GM18907 (cell line): ENCODE measurements around the gene AGPAT1.
"Not testable (repeated sequence)": the region's sequence is repeated elsewhere in the genome, so short reads cannot be mapped to it uniquely, and the experiment has no call there.

ENCODE experiments used
- ATAC-seq: cut with Tn5 transposase; IDR thresholded peaks from one replicate; pipeline ENCODE4 v1.9.1; 2021; ENCODE audit warnings: mild to moderate bottlenecking, moderate library complexity; ENCODE audit not compliant: unreplicated experiment

AGPAT1 gene

DNA sequence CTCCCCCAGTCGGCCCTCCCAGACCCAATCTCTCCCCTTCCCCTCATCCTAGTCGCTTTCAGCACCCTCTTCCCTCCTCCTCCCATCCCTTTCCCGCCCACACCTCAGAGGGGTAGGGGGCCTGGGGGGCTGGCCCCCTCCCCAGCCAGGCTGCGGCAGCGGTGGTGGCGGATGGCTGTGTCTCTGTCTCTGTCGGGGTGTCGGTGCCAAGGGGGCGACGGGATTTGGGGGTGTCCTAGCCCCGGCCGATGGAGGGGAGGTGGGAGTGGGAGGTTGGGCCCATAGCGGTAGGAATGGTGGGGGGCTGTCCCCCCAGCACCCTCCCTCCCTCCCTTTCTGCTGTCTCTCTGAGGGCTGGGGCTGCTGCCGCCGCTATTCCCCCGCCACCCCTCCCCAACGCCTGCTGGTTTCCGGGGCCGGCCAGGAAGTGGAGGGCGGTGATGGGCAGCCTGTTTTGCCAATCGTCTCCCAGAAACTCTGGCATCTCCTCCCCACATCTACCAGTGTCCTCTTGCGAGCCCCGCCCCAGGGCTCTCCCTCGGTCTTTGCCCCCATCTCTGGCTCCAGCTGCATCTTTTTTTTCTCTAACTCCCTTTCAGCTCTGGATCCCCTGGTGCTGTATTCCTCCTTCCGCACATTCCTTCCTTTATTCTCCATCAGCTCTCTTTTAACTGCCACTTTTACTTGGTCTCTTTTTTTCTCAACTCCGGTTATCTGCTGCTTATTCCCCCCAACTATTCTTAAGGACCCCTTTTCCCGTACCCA is at the start of gene AGPAT1:
TSS of gene AGPAT1 (minus strand) at position 374 of the 765 bp plus-strand sequence. CDS start 4,588 bp downstream, outside the sequence.
- ATAC-seq, result peak; percentile 47

- ATAC-seq, result peak; percentile 53
Observed at GRCh38 chr6:32224696-32225095, 48.8 kb upstream of the AGPAT1 start.

- no peak for ATAC-seq
Observed at GRCh38 chr6:32223258-32224235, 47.7 kb upstream of the AGPAT1 start, which contains the start of gene NOTCH4. NOTCH4 (minus strand) TSS chr6:32224067; CDS start chr6:32223928, 139 bp downstream.

- no peak for ATAC-seq
Observed at GRCh38 chr6:32222333-32223230, 46.7 kb upstream of the AGPAT1 start.

DNA sequence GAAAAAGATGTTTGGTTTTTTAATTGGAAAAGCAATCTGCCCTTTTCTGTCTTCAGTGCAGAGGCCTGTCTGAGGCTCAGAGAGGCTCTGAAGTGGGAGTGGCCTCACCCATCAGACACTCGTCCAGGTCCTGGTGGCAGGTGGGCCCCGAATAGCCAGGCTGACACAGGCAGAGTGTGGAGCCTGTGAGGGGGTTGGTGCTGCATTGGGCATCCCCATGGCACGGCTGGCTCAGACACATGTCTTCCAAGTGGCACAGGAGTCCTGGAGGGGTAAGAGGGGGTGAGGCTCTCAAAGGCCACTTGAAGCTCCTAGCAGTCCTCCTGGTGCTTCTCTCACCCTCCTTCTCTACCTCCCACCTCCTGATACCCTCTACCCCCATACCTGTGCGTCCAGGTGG is 44.1 kb upstream of the AGPAT1 start:
- ATAC-seq, result no peak

DNA sequence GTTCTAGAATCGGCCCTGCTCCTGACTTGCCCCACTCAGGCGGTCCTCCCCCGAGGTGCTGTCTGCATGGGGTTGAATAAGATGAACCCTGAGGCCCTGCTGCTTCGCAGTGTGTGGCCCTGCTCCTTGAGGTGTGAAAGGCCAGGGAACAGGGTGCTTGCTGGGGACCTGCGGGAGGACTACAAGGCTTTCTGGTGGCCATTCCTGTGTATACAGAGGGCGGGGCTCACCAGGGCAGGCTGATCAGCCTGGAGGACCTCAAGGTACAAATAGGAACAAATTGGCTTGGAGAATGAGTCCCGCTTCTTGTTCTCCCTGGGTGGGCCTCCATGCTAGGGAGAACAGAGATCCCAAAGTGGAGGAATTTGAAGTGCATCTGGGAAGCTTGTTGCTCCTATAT is 42.3 kb upstream of the AGPAT1 start:
- no peak for ATAC-seq

DNA sequence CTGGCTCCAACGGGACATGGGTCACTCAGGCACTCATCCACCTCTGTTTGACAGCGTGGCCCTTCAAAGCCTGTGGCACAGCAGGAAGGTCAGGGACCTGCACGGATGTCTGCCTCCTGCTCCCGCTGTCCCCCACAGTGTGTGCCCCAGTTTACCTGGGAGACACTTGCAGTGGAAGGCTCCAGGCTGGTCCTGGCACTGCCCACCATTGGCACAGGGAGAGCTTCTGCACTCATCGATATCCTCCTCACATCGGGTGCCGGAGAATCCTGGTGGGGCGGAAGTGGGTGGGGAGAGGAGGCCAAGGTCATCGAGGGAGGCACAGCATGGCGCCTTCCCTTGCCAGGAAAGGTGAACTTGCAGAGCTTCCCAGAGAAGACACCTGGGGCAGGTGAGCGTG is 41.1 kb upstream of the AGPAT1 start:
- ATAC-seq, result no peak

DNA sequence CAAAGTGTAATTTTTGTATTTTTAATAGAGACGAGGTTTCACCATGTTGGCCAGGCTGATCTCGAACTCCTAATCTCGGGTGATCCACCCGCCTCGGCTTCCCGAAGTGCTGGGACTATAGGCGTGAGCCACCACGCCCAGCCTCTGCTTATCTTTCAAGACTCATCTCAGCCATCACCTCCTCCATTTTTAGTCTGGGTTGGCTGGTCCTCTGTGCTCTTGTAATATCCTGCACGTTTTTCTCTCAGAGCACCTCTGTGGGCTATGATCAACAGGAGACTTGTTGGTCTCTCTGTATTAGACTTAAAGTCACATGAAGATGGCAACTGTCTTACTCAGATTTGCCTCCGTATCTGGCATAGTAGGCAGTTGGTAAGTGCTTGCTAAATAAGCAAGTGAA is 40.4 kb upstream of the AGPAT1 start:
- ATAC-seq, result no peak

- no peak for ATAC-seq
Observed at GRCh38 chr6:32215617-32216016, 39.7 kb upstream of the AGPAT1 start.

- no peak for ATAC-seq
Observed at GRCh38 chr6:32214126-32214525, 38.2 kb upstream of the AGPAT1 start.

- ATAC-seq, result no peak
Observed at GRCh38 chr6:32213649-32214048, 37.8 kb upstream of the AGPAT1 start.

DNA sequence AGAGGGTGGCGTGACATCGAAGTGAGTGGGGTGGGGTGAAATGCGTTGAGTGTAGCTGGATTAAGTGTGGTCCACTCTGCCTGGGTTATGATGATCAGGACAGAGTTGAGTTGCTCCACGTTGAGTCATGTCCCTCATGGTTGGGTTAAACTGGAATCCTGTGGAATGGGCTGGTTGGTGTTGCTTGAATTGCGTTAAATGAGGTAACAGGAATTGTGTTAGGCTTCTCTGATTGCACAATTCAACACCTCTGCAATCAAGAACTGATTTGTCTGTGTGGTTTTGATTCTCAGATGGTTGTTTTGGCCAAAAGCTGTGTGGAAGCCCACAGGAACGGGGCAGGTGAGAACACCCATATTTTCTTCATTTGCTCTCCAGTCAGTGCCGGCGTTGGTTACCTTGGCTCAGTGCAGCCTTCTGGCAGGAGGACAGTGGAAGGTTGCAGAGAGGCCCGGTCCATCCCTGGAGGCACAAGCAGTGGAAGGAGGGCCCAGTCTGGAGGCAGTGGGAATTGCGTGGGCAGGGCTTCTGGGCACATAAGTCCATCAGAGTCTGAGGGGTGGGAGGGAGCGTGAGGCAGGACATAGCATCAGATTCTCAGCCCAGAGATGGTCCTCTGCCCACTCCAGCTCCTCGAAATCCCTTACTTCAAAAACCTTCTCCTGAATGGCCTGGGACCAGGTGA is 36.3 kb upstream of the AGPAT1 start:
- ATAC-seq, result no peak

DNA sequence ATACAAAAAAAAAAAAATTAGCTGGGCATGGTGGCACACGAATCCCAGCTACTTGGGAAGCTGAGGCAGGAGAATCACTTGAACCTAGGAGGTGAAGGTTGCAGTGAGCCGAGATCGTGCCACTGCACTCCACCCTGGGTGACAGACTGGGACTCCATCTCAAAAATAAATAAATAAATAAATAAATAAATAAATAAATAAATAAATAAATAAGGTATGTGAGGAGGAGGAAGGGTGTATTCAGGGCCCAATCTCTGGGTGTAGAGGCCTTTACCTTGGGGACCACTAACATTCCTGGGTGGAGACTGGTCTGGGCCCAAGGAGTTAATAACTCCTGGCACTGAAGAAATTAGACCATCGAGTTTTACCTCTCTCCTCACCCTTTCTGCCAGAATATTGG is 35.5 kb upstream of the AGPAT1 start:
- not testable (repeated sequence) for ATAC-seq

GRCh38 chr6:32210191-32210601 is 34.3 kb upstream of the AGPAT1 start:
- ATAC-seq, result no peak

DNA sequence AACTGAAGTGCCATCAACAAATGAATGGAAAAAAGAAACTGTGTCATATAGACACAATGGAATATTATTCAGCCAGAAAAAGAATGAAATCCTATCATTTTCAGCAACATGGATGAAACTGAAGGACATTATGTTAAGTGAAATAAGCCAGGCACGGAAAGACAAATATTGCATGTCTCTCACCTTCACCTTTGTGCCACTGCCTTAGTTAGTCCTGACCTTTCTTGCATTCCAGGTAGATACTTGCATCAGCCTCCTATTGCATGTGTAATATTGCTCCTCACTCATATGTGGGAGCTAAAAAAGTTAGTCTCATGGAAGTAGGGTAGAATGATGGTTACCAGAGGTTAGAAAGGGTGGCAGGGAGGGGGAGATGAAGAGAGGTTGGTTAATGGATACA is 33.1 kb upstream of the AGPAT1 start:
- no peak for ATAC-seq

GRCh38 chr6:32204268-32204715 is 28.4 kb upstream of the AGPAT1 start:
- no peak for ATAC-seq

GRCh38 chr6:32203426-32204267 is 27.8 kb upstream of the AGPAT1 start:
- no peak for ATAC-seq

DNA sequence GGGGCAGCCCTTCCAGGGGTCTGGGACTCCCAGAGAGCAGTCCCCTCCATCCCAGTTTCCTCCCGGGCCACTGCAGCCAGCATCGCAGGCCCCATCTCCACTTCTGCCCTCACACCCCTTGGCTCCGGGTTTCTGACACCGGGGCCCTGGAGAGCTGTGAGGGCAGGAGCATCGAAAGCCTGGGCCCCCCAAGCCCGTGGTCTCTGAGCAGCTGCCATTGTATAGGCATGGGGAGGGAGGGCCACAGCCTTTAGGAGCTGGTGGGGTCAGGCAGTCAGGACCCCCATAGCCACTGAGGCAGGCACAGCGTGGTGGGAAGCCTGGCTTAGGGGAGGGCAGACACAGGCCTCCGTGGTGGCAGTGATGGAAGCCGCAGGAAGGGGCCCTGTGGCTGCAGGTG is 26.3 kb upstream of the AGPAT1 start:
- no peak for ATAC-seq
